22Rv1 (cell line): ENCODE measurements around the gene AGER.

Experiments used
- H3K27ac ChIP-seq: fragments of 450-650 bp; 2 replicates; pipeline ENCODE4 v1.5.1; 2017
- CTCF ChIP-seq: fragments of 450-650 bp; IDR thresholded peaks from 2 replicates; pipeline ENCODE4 v1.5.1; 2017; ENCODE audit warnings: mild to moderate bottlenecking
- ZFX ChIP-seq: fragments of 450-650 bp; IDR thresholded peaks from 2 replicates; pipeline ENCODE4 v1.6.1; 2017; ENCODE audit warnings: antibody characterized with exemption, borderline replicate concordance

Gene AGER

DNA sequence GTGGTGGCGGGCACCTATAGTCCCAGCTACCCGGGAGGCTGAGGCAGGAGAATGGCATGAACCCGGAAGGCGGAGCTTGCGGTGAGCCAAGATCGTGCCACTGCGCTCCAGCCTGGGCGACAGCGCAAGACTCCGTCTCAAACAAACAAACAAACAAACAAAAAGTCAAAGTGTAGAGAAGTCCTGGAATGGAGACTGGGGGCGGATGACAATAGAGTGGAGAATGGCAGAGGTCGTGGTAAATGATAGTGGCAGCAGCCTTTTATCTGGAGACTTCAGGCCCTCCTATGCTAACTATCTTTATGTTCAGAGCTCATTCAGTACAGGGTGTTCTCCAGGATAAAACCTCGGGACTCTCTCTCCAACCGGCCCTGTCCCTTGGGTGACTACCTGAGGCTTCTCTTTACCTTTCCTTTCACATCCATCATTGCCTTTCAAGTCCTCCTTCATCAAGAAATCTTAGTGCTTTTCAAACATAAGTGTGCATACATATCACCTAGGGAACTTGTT lies 52.6 kb downstream of the AGER start:
- peak overlapping the region; percentile 86 for H3K27ac ChIP-seq
- no peak for TF ChIP-seq CTCF
- TF ChIP-seq ZFX, result no peak
